H9 (cell line): ENCODE data around the gene MADCAM1. TPM values are rescaled to one million over a fixed set of nuclear protein-coding genes. Genes with fewer than 3 reads are reported as not detected.

Experiments used
- DNase-seq: peaks from one replicate; pipeline ENCODE4 v3.0.0-alpha.2; 2017
- H2AFZ ChIP-seq: one replicate; pipeline ENCODE4 v1.6.1; 2013; ENCODE audit warnings: mild to moderate bottlenecking, low read length, control low read depth, moderate library complexity
- H2AK5ac ChIP-seq: 2 replicates; pipeline ENCODE4 v1.6.1; 2013; ENCODE audit warnings: low read length, control low read depth, mixed read lengths; ENCODE audit not compliant: insufficient read length
- H2BK120ac ChIP-seq: one replicate; pipeline ENCODE4 v1.6.1; 2013; ENCODE audit warnings: low read depth, mild to moderate bottlenecking, low read length, control low read depth, inconsistent platforms; ENCODE audit not compliant: poor library complexity, severe bottlenecking
- H2BK12ac ChIP-seq: 2 replicates; pipeline ENCODE4 v1.6.1; 2013; ENCODE audit warnings: low read length, control low read depth, mixed read lengths, low read depth; ENCODE audit not compliant: insufficient read length
- H2BK15ac ChIP-seq: 2 replicates; pipeline ENCODE4 v1.6.1; 2013; ENCODE audit warnings: low read depth, low read length, control low read depth
- H2BK20ac ChIP-seq: one replicate; pipeline ENCODE4 v1.6.1; 2013; ENCODE audit warnings: low read depth, mild to moderate bottlenecking, low read length, control low read depth, inconsistent platforms; ENCODE audit not compliant: poor library complexity, severe bottlenecking
- H2BK5ac ChIP-seq: 2 replicates; pipeline ENCODE4 v1.6.1; 2013; ENCODE audit warnings: low read length, control low read depth, mixed read lengths; ENCODE audit not compliant: insufficient read length
- H3K14ac ChIP-seq: 2 replicates; pipeline ENCODE4 v1.6.1; 2013; ENCODE audit warnings: low read length, control low read depth; ENCODE audit not compliant: insufficient read depth
- H3K18ac ChIP-seq: 2 replicates; pipeline ENCODE4 v1.6.1; 2013; ENCODE audit warnings: low read depth, mild to moderate bottlenecking, mixed read lengths, low read length, control low read depth; ENCODE audit not compliant: insufficient read length
- H3K23ac ChIP-seq: 2 replicates; pipeline ENCODE4 v1.6.1; 2013; ENCODE audit warnings: low read length, control low read depth, mixed read lengths, low read depth; ENCODE audit not compliant: insufficient read length
- H3K23me2 ChIP-seq: 2 replicates; pipeline ENCODE4 v1.6.1; 2013; ENCODE audit warnings: low read depth, mild to moderate bottlenecking, mixed read lengths, low read length, control low read depth; ENCODE audit not compliant: insufficient read length, poor library complexity, severe bottlenecking
- H3K27ac ChIP-seq: 2 replicates; pipeline ENCODE4 v1.5.1; 2013; ENCODE audit warnings: low read length, control low read depth, mixed read lengths, low read depth; ENCODE audit not compliant: insufficient read length
- H3K27me3 ChIP-seq: 2 replicates; pipeline ENCODE4 v1.6.1; 2013; ENCODE audit warnings: low read length, control low read depth, inconsistent platforms; ENCODE audit not compliant: insufficient read depth
- H3K4ac ChIP-seq: 2 replicates; pipeline ENCODE4 v1.6.1; 2013; ENCODE audit warnings: low read depth, mild to moderate bottlenecking, control low read depth, inconsistent platforms, low read length, moderate library complexity
- H3K4me1 ChIP-seq: 2 replicates; pipeline ENCODE4 v1.6.1; 2013; ENCODE audit warnings: low read length, control low read depth, inconsistent platforms; ENCODE audit not compliant: insufficient read depth
- H3K4me2 ChIP-seq: 2 replicates; pipeline ENCODE4 v1.6.1; 2013; ENCODE audit warnings: low read length, control low read depth, mixed read lengths; ENCODE audit not compliant: insufficient read length, insufficient read depth
- H3K56ac ChIP-seq: 2 replicates; pipeline ENCODE4 v1.6.1; 2013; ENCODE audit warnings: low read depth, mild to moderate bottlenecking, mixed read lengths, low read length, control low read depth; ENCODE audit not compliant: insufficient read length
- H3K79me1 ChIP-seq: 2 replicates; pipeline ENCODE4 v1.6.1; 2013; ENCODE audit warnings: low read depth, mild to moderate bottlenecking, moderate library complexity, low read length, control low read depth, inconsistent platforms; ENCODE audit not compliant: insufficient read depth, poor library complexity, severe bottlenecking
- H3K79me2 ChIP-seq: 2 replicates; pipeline ENCODE4 v1.6.1; 2013; ENCODE audit warnings: low read length, control low read depth, inconsistent platforms; ENCODE audit not compliant: insufficient read depth
- H3K9ac ChIP-seq: 2 replicates; pipeline ENCODE4 v1.6.1; 2013; ENCODE audit warnings: low read length, control low read depth, mixed read lengths; ENCODE audit not compliant: insufficient read length; ENCODE audit errors: extremely low read depth
- H3K9me3 ChIP-seq: one replicate; pipeline ENCODE4 v1.6.1; 2013; ENCODE audit warnings: low read depth, low read length, inconsistent platforms; ENCODE audit not compliant: control insufficient read depth
- H3T11ph ChIP-seq: one replicate; pipeline ENCODE4 v1.6.1; 2013; ENCODE audit warnings: mild to moderate bottlenecking, low read length, control low read depth, inconsistent platforms
- H4K20me1 ChIP-seq: one replicate; pipeline ENCODE4 v1.6.1; 2013; ENCODE audit not compliant: control insufficient read depth, insufficient read length, insufficient read depth
- H4K5ac ChIP-seq: 2 replicates; pipeline ENCODE4 v1.6.1; 2013; ENCODE audit warnings: low read depth, mild to moderate bottlenecking, mixed read lengths, low read length, control low read depth; ENCODE audit not compliant: insufficient read length
- H4K8ac ChIP-seq: replicated peaks from 2 replicates; pipeline ENCODE4 v1.6.1; 2013; ENCODE audit warnings: low read length, control low read depth, mixed read lengths, low read depth; ENCODE audit not compliant: insufficient read length
- H4K91ac ChIP-seq: 2 replicates; pipeline ENCODE4 v1.6.1; 2013; ENCODE audit warnings: low read depth, mild to moderate bottlenecking, moderate library complexity, mixed read lengths, low read length, control low read depth; ENCODE audit not compliant: insufficient read length
- H3K27ac Mint-ChIP-seq, 3 experiments: 2 replicates in 2 of 3; 3 replicates in 1 of 3; pipeline ENCODE4 v1.8.0; 2020 to 2021; ENCODE audit warnings: mixed read lengths in 3 of 3, mild to moderate bottlenecking in 1 of 3, moderate library complexity in 1 of 3
- H3K27me3 Mint-ChIP-seq: 2 replicates; pipeline ENCODE4 v1.8.0; 2021; ENCODE audit warnings: low read depth, mild to moderate bottlenecking, moderate library complexity, mixed read lengths
- H3K36me3 Mint-ChIP-seq, 3 experiments: 2 replicates in 2 of 3; 3 replicates in 1 of 3; pipeline ENCODE4 v1.8.0; 2020 to 2021; ENCODE audit warnings: low read depth in 3 of 3, mixed read lengths in 3 of 3; ENCODE audit not compliant: insufficient read depth in 1 of 3
- H3K4me1 Mint-ChIP-seq, 2 experiments: 2 replicates each; pipeline ENCODE4 v1.8.0; 2020; ENCODE audit warnings: mixed read lengths in 2 of 2
- H3K4me3 Mint-ChIP-seq, 2 experiments: 2 replicates in 1 of 2; 3 replicates in 1 of 2; pipeline ENCODE4 v1.8.0; 2020 to 2021; ENCODE audit warnings: mild to moderate bottlenecking in 2 of 2, mixed read lengths in 2 of 2, moderate library complexity in 1 of 2
- H3K9me3 Mint-ChIP-seq, 2 experiments: 2 replicates in 1 of 2; 3 replicates in 1 of 2; pipeline ENCODE4 v1.8.0; 2020; ENCODE audit warnings: mild to moderate bottlenecking in 2 of 2, mixed read lengths in 2 of 2, moderate library complexity in 1 of 2
- WGBS: extraction: QIAGEN DNeasy Blood & Tissue Kit; methylation state at CpG from one replicate; pipeline ENCODE4 v1.1.7; 2013; ENCODE audit warnings: missing lambda C conversion rate, low lambda C conversion rate, mixed read lengths; ENCODE audit not compliant: insufficient read length; ENCODE audit errors: extremely low coverage; 5-methylcytosine and 5-hydroxymethylcytosine counted together
- total RNA-seq: library from RNA; stranded (reverse); gene quantifications from 2 replicates; pipeline ENCODE4 v1.2.1, GENCODE V29; 2021
- TF ChIP-seq, protein P1 (sequence below): fragments of 200-600 bp; sonication (generic); conservative IDR thresholded peaks from 3 replicates; pipeline ENCODE4 v1.8.0; 2021; ENCODE audit warnings: antibody characterized with exemption, mild to moderate bottlenecking

MADCAM1 gene
- total RNA-seq, 1 experiment from 2014 or later, result 1.2 TPM

DNA sequence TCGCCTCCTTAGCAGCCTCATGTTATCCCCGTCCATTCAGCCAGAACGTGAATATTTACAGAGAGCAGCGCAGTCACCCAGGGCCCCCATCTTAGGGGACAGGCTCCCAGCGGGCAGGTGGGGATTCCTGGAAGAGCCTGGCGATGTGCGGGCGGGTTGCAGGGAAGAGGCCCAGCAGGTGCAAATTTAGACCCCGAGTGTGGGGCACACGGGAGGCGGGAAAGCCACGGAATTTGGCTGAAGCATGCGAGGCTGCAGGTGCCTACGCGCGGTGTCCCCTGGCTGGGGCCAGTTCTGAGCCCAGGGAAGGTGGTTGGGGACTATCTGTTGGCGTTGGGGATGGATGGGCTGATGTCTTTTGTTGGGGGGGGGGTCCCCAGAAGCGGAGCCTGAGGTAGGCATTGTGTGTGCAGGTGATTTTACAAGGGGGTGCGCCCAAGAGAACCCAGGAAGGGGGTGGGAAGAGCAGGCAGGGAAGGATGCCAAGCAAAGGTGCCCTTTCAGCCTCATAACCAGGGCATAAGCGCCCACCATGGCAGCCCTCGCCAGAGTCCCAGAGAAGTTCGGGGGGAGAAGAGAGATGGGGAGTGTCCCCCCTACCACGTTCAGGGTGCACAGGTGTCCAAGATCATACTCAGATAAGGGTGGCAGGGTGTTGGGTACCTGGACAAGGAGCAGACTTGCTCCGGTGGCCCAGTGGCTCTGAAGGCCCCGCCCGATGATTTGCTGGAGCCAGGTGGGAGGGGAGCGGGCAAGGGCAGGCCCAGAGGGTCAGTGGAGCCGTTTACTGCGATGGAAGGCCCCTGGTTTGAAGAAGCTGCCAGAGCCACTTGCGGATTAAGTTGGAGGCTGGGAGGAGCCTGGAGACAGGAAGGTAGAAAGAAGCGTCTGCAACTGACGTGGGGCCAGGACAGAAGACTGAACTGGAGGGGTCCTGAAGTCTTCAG, 12.2 kb downstream of the MADCAM1 start:
- peaks cover 5 to 7% of the 10 kb centered on the region in 2 experiments; a peak in 3 of 5 replicates for H3K9me3 Mint-ChIP-seq

More for the DNA sequence above, 12.2 kb downstream of the MADCAM1 start:
- Mint-ChIP-seq H3K4me1 (peaks cover 19 to 23% of the 10 kb centered on the region in 2 experiments), H3K27ac (peak overlapping the region in 2 of 3 experiments; percentile 89 to 90; a peak in 4 of 7 replicates), H3K4me3 (peak overlapping the region; percentile 74 to 94), H3K36me3 (peaks cover 10 to 17% (median 10%) of the 10 kb centered on the region in 3 experiments; a peak in 6 of 7 replicates), H3K27me3 (peaks cover 11% of the 10 kb centered on the region)
- Histone ChIP-seq H2AK5ac (no peak overlapping the region), H3T11ph (no peak overlapping the region), H3K23ac (no peak overlapping the region), H3K23me2 (peaks cover 8% of the 10 kb centered on the region), H3K4me2 (peak overlapping the region; percentile 80), H4K91ac (no peak overlapping the region), H2BK120ac (no peak overlapping the region), H2AFZ (no peak overlapping the region), H3K9ac (no peak overlapping the region), H3K9me3 (no peaks in the 10 kb centered on the region), H4K20me1 (peaks cover 5% of the 10 kb centered on the region), H3K27ac (no peak overlapping the region), H3K4ac (no peak overlapping the region), H2BK5ac (no peak overlapping the region), H3K27me3 (no peaks in the 10 kb centered on the region), H3K18ac (no peak overlapping the region), H3K14ac (no peak overlapping the region; the same call in 1 of the 2 replicates), H4K8ac (no peak overlapping the region), H3K4me1 (no peaks in the 10 kb centered on the region), H3K56ac (no peak overlapping the region), H4K5ac (no peak overlapping the region), H3K79me2 (no peaks in the 10 kb centered on the region), H2BK20ac (no peak overlapping the region), H2BK15ac (no peak overlapping the region), H3K79me1 (no peaks in the 10 kb centered on the region), H2BK12ac (no peak overlapping the region)
- no CpG with 5 or more reads among the region's 32 CpGs for WGBS
- TF ChIP-seq, protein P1, sequence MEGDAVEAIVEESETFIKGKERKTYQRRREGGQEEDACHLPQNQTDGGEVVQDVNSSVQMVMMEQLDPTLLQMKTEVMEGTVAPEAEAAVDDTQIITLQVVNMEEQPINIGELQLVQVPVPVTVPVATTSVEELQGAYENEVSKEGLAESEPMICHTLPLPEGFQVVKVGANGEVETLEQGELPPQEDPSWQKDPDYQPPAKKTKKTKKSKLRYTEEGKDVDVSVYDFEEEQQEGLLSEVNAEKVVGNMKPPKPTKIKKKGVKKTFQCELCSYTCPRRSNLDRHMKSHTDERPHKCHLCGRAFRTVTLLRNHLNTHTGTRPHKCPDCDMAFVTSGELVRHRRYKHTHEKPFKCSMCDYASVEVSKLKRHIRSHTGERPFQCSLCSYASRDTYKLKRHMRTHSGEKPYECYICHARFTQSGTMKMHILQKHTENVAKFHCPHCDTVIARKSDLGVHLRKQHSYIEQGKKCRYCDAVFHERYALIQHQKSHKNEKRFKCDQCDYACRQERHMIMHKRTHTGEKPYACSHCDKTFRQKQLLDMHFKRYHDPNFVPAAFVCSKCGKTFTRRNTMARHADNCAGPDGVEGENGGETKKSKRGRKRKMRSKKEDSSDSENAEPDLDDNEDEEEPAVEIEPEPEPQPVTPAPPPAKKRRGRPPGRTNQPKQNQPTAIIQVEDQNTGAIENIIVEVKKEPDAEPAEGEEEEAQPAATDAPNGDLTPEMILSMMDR, result no peak
- no peak for DNase-seq
